GM10266 (cell line): ENCODE results near the gene ADK.
"Not testable (repeated sequence)": the region's sequence is repeated elsewhere in the genome, so short reads cannot be mapped to it uniquely, and the experiment has no call there.

Experiments used
- DNase-seq: peaks from one replicate; pipeline ENCODE4 v3.0.0; 2012; ENCODE audit errors: extremely low spot score
- TF ChIP-seq, protein P1 (sequence below): IDR thresholded peaks from 2 replicates; pipeline ENCODE4 v1.5.1; 2012; ENCODE audit warnings: mild to moderate bottlenecking, low read depth; ENCODE audit not compliant: control insufficient read depth, insufficient read depth; ENCODE audit errors: missing control alignments

The ADK gene

DNA sequence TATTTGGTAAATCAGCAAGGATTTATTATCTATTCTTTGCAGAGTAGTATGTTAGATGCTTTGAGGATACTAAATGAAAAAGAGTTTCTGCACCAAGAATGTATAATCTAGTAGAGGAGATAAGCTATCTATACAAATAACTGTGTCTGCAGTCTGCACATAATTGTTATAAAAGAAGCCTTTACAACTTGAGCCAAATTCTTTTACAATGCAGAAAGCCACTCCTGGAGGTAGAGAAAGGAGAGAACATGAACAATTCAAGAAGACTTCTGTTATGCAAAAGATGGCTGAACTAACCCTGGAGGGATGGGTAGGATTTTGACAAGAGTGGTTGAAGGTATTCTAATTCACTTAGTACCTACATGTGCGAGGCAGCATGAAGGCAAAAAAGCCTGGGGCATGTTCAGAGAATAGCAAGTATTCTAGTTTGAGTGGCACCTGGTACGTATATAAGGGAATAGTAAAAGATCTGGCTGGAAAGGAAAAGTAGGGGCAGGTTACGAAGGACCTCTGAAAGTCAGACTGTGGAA is 424.2 kb downstream of the ADK start:
- no peak for DNase-seq
- TF ChIP-seq, protein P1, sequence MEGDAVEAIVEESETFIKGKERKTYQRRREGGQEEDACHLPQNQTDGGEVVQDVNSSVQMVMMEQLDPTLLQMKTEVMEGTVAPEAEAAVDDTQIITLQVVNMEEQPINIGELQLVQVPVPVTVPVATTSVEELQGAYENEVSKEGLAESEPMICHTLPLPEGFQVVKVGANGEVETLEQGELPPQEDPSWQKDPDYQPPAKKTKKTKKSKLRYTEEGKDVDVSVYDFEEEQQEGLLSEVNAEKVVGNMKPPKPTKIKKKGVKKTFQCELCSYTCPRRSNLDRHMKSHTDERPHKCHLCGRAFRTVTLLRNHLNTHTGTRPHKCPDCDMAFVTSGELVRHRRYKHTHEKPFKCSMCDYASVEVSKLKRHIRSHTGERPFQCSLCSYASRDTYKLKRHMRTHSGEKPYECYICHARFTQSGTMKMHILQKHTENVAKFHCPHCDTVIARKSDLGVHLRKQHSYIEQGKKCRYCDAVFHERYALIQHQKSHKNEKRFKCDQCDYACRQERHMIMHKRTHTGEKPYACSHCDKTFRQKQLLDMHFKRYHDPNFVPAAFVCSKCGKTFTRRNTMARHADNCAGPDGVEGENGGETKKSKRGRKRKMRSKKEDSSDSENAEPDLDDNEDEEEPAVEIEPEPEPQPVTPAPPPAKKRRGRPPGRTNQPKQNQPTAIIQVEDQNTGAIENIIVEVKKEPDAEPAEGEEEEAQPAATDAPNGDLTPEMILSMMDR: no peak

DNA sequence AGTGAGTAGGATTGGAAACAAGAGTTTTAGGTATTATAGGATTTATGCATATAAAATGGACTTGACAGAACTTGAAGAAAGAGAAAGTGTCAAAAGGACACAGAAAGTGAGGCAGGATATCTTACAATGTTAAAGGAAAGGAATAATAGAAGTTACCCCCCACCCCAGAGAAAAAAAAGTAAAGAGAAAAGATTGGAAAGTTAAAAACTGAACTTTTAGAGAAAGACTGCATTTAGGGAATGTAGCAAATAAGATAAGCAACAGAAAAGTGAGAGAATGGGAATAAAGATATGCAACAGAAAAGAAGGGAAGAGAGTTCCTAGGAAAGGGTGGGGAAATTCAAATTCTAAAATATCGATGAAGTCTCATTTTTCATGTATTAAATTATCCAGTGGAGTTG is 424.9 kb downstream of the ADK start:
- DNase-seq: no peak
- TF ChIP-seq, protein P1: no peak

- TF ChIP-seq, protein P1: no peak
- no peak for DNase-seq
Measured at GRCh38 chr10:74576586-74576985, 425.6 kb downstream of the ADK start.

DNA sequence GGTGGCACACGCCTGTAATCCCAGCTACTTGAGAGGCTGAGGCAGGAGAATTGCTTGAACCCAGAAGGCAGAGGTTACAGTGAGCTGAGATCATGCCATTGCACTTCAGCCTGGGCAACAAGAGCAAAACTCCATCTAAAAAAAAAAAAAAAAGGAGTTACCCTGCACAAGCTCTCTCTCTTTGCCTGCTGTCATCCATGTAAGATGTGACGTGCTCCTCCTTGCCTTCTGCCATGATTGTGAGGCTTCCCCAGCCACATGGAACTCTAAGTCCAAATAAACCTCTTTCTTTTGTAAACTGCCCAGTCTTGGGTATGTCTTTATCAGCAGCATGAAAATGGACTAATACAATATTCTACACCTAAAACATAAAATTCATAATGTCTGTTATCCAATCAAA is 429.4 kb downstream of the ADK start:
- not testable (repeated sequence) for DNase-seq

DNA sequence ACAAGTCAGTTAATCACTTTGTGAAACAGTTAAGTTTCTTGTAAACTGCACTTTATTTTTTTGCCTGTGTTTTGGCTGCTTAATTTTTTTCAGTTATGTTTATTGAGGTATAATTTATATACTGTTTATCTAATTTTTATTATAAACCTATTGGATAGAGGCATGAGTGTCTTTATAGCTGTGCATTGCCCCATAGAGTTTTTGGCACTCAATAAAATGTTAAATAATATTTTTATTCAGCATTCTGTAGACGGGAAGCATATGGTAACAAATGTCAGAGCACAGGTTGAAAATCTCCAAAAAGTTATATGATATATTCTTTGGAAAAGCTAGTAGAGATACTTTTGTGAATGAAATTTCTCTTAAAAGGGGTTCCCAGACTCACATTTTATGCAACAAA is 431.5 kb downstream of the ADK start:
- no peak for DNase-seq
- TF ChIP-seq, protein P1: no peak

DNA sequence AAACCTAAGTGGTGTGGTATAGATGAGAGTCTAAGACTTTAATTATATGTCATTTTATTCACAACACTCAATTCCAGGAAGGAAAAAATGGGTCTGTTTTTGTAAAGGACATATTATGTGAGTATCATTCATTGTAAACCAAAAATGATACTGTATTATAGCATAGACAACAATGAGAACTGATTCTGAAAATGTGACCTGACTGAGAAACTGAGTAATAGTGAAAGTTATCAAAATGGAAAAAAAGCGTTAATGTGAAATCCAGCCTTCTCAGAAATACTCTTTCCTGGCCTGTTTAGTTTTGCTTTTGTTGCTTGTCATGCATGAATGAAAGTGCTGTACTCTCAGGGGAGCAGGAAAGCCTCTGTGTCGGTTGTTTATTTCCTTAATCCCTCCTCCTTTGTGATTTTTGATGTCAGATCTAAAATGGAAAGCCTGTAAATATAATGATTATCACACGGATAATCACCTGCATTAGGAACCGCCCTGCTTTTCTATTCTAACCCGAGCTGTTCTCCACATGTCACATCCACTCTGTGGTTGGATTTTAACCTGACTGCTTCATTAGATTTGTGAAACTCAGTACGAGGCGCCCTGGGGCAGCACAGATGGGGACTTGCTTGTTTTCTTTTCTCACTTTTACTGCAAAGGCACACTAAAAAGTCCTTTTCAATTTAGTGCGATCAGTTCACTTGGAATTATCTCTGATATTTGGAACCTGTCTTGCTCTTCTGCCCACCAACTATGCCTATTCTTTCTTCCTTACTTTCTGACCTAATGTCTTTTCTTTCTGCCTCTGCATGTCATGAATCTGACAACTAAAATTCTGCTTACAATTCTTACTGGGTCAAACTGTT is 434.4 kb downstream of the ADK start:
- peak; percentile 53 for DNase-seq
- TF ChIP-seq, protein P1: no peak

DNA sequence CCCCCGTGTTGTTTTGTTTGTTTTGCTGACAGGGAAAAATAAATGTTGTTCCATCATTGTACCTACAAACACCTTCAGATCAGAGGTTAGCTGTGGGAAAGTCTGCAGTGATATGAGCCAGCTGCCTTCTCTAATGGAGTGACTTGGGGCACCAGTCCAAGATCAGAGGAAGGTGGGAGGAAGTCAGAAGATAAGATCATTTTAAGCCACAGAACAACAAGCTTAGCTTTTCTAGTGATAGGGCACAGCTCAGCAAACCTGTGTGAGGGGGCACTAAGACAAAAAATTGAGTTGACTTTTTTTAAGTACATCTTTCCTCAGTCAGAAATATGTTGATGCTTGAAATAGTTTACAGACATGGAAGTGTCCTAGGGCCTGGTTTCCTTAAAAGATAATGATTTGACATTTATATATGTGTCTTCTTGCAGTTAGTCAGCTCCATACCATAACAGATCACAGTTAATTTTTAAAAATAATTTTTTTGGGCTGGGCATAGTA is 435.1 kb downstream of the ADK start:
- peak; percentile 11 for DNase-seq
- TF ChIP-seq, protein P1: no peak
